NCI-H69 (cell line): ENCODE measurements around the gene CNTNAP3.
"Not testable (repeated sequence)": the region's sequence is repeated elsewhere in the genome, so short reads cannot be mapped to it uniquely, and the experiment has no call there.

ENCODE experiments used
- DNase-seq: peaks from one replicate; lab custom pipeline; 2025; lab: John Stamatoyannopoulos, UW

The CNTNAP3 gene

GRCh38 chr9:39287980-39288379 is at the start of gene CNTNAP3:
Gene CNTNAP3, minus strand, starts transcription at chr9:39288167. Its CDS starts 103 bp downstream, at chr9:39288064.
- not testable (repeated sequence) for DNase-seq

DNA sequence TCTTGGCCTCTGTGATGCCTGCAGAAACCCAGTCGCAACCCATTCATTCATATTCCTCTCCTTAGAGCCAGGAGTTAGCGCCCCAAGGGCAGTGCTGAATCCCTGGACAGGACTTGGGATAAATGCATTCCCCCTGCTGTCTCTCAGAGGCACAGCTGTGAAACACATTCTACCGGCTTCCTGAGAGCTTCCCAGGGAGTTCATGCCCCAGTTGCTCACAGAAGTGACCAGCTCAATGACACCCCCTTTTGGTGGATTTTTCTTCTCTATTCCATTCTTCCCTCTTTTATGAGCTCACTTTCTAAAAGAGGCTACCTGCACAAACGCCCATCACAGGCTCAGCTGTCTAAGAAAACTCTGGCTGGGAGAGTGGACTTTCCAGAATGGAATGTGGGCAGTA is 8.0 kb downstream of the CNTNAP3 start:
- DNase-seq, result not testable (repeated sequence)

- not testable (repeated sequence) for DNase-seq
Measured at GRCh38 chr9:39242513-39242912, 45.5 kb downstream of the CNTNAP3 start.

DNA sequence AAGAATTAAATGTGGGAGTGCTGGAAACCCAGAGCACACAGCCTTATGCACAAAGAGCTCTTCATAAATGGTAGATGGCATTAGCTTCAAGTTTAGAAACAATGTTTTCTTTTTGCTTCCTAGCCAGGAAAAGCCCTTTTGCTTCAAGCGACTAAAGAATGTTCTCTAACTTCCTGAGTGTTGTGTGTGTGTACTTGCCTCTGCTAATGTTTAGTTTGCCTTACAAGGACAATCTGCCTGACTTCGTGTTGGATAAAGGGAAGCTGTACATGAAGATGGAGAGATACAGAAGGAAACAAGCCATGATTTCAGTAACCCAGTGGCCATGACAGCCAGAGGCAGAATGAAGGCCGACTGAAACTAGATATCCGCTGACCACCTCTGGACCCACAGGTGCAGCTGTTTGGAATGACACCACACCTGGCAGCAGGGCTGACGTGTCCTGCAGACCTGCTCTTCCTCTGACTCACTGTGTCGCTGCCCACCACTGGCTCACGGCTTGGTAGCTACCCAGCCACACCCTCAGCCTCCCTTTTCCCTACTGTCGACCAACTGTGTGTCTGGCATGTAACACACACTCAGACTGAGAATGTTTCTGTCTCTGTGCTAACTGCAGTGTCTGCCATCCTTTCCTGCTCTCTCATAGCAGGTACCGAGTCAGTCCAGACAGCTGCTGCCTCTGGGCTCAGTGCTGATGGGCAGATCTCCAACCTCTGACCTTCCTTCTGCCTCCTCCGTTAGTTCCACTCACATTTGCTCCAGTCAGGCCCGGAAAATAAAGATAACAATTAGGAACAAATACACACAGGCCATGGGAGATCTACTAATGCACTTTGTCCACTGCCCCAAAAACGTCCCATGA is 55.6 kb downstream of the CNTNAP3 start:
- not testable (repeated sequence) for DNase-seq

- not testable (repeated sequence) for DNase-seq
Measured at GRCh38 chr9:39215976-39216375, 72.0 kb downstream of the CNTNAP3 start.

DNA sequence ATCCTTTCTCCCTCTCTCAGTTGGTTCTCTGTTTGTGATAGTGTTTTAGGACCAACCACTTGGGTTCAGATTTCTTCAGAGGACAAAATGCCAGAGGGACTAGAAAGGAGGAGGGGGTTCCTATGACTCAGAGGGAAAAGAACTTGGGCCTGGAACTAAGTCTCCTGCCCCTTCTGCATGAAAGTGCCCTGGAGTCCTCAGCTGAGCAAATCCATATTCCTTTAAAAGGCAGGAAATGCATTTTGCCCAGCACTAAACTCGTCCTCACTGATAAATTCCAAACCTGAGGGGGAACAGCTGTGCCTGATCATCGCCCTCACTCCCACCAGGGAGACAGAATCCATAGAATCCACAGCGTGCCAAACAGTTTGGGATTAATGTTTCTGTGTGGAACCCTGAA is 78.2 kb downstream of the CNTNAP3 start:
- DNase-seq, result not testable (repeated sequence)

DNA sequence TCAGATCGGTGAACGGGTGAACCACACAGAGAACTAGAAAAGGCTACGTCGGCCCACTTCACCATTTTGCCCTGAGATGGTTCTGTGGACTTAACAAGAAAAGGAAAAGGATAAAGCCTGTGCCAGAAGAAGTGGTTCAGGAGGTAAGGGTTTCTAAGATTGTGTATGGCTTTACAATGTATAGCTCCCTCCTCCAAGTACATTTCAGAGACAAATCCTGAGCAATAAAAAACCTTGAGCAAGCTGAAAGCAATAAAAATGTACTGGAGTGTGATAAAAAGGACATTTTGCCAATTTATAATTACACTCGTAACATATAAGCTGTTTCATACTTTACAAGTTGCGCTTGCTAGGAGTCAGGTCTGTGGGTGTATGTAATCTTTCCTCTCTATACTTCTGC is 81.3 kb downstream of the CNTNAP3 start:
- DNase-seq, result not testable (repeated sequence)

- DNase-seq, result not testable (repeated sequence)
Measured at GRCh38 chr9:39205842-39206241, 82.1 kb downstream of the CNTNAP3 start.

- not testable (repeated sequence) for DNase-seq
Measured at GRCh38 chr9:39200412-39200811, 87.6 kb downstream of the CNTNAP3 start.

DNA sequence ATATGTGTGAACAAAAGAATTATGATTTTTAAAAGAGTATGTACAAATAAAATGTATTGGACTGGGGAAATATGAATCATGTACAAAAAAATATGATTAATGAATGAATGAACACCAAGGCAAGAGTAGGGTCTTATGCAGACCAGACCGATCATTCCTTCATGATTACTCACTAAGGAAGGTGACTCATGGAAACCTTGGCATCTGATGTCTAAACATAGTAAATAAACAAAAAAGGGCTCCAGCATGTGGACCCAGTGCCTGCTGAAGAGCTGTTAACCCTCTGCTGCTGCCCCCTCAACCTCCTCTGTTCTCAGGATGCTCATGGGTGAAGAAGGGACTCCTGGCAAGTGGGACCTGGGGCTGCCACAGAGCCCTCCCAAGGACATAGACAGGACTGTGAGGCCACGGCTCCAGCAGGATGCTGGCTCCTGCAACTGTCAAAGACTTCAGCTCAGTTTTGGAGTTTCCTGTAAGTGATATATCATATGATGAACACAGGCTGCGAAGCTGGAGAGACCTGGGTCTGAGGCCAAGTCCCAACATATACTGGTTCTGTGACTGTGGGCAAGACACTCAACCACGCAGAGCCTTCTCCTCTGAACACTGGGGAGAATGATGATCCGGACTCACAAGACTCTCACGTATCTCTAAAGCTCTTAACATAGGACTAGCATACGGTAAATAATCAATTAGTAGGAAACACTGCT is 89.8 kb downstream of the CNTNAP3 start:
- DNase-seq, result not testable (repeated sequence)

GRCh38 chr9:39171370-39171769 is 116.6 kb downstream of the CNTNAP3 start:
- not testable (repeated sequence) for DNase-seq

DNA sequence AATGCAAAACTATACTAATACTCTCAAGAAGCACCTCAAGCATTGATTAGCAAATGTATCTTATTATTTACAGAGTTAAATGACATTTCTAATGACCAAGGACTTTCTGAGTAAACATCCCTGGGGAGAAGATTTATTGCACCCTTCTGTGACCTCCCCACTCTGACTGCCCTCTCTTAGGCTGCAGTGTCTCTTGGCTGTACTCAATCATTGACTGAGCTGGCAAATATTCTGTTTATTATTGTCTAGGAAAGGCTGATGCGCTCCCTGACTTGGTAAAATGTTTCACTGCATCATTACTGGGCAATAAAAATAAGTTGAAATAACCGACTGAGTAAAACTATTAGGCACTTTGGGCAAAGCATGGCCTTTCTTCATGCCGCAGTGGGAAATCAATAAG is 130.3 kb downstream of the CNTNAP3 start:
- not testable (repeated sequence) for DNase-seq

- not testable (repeated sequence) for DNase-seq
Measured at GRCh38 chr9:39132826-39133552, 155.0 kb downstream of the CNTNAP3 start.

- not testable (repeated sequence) for DNase-seq
Measured at GRCh38 chr9:39121401-39121800, 166.6 kb downstream of the CNTNAP3 start.

- not testable (repeated sequence) for DNase-seq
Measured at GRCh38 chr9:39111746-39112145, 176.2 kb downstream of the CNTNAP3 start.

GRCh38 chr9:39108145-39108544 is 179.8 kb downstream of the CNTNAP3 start:
- DNase-seq, result no peak

DNA sequence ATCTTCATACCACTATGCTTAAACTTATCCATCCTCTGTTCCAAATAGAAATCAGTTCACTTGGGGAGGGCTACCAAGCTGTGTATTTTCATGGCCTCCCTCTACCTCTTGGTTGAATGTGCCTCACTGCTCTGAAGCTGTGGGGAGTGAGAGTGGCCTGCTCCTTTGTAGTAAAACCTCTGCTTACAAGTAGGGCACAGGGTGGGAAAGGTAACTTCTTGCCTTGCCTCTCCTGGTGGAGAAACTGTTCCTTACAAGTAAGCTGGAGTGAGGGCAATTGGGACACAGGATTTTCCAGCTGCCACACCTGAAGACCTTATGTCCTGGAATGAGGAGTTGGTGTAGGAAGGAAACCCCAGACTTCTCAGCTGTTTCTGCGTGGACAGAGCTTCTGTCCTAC is 190.8 kb downstream of the CNTNAP3 start:
- not testable (repeated sequence) for DNase-seq

DNA sequence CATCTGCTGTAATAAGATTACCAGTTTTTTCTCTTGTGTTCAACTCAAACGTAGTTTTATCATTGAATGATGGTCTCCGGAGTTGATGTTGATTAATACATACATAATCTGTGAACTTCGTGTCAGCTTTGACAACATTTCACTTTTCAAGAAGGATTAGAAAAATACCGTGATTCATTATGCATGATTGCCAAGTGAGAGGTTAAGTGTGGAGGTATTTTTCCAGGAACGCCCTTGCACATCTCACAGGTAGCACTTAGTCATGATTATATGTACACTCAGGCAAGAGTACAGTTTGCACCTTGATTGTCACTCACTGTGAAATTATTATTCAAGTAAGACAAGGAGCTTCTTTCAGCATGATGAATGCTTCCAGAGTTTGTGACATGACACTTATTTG is 202.7 kb downstream of the CNTNAP3 start:
- DNase-seq, result not testable (repeated sequence)

- DNase-seq, result not testable (repeated sequence)
Measured at GRCh38 chr9:39082574-39082973, 205.4 kb downstream of the CNTNAP3 start.

DNA sequence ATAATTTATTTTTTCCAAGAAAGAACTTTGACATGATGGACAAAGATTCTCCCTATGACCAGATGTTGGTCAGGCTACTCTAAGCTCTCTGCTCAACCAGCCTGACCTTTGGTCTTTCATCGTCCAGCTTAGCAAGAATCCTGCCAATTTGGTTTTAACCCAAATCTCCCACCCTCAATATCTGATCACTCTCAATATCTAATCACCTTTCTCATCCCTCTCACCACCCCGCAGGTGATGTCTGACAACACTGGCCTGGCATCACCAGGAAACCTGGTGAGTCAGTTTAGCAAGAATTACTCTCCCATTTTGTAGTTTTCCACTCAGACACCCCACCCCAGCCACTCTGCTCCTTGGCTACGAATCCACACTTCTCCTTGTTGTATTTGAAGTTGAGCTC is 207.9 kb downstream of the CNTNAP3 start:
- DNase-seq, result not testable (repeated sequence)

GRCh38 chr9:39078621-39079256 is 209.2 kb downstream of the CNTNAP3 start:
- DNase-seq, result not testable (repeated sequence)

DNA sequence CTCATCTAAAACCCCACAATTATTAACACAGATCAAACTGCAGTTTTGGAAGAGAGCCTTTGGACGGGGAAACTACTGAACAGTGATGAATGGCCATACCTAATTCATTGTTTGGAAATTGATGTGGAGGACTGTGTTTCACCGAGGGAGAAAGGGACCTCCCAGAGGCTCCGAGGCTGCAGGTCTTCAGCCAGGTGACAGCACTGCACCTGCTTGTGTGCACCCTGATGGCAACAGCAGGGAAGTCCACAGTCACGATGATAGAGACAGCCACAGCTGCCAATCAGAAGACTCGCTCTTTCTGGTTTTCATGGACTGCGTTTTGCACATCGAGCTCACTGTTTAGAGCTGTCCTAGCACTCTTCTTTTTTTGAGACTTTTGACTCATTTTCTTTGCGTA is 214.4 kb downstream of the CNTNAP3 start:
- not testable (repeated sequence) for DNase-seq
